ENCODE measurements around the gene GRN. TPM values are rescaled to one million over a fixed set of nuclear protein-coding genes. Genes with fewer than 3 reads are reported as not detected.

The GRN gene
- total and polyA plus RNA-seq, 9 of the 15 experiments (the other 6 are each of a cell fraction or from before 2014, with no cell fraction given), result 5.4 to 75.3 (median 20.7) TPM

GRCh38 chr17:44348988-44349364, 3.9 kb downstream of the GRN start:
- BruUV-seq (replicated peaks), result no TSS peak
- H2AFZ ChIP-seq (ENCODE audit: low read depth, low read length), result no peak overlapping the region
- ChIA-PET POLR2A (interaction anchor here (0.5 to 0.9 kb wide), 3 partner anchors 10 to 139 kb away, joined by 3 to 4 read pairs (median 3); no protein-coding TSS in a partner anchor), CTCF (ENCODE audit: low intra/inter-chr PET ratio) (interaction anchor here (3.8 kb wide), 1 partner anchor 138 kb away, joined by 42 read pairs; no protein-coding TSS in a partner anchor)
- in situ Hi-C loops (cut with MboI) (loop anchor here (25.0 kb wide), 1 partner anchor 412 kb away; the partner anchor contains the start of gene PPY), intact Hi-C loops (cut with micrococcal nuclease) (no loop called here)
- H4K20me1 ChIP-seq (replicated peaks; ENCODE audit: control insufficient read depth, insufficient read depth, low read length), result 0 out of 2 replicates have a peak, but pooled peaks cover 4% of the 10 kb centered on the region
- no peak for ATAC-seq
- H3K36me3 ChIP-seq (ENCODE audit: control insufficient read depth, insufficient read depth, low read length), result peaks cover 5% of the 10 kb centered on the region; the same call in 1 of the 3 replicates
- no peaks in the 10 kb centered on the region for H3K27me3 ChIP-seq (ENCODE audit: control insufficient read depth in 2 of 2, insufficient read depth in 2 of 2, low read length in 2 of 2)
- no peak for DNase-seq (ENCODE audit: extremely low read depth in 1 of 4, low spot score in 3 of 4)
- no peak overlapping the region for H3K27ac ChIP-seq (ENCODE audit: extremely low read depth, low read depth, low read length)
- H3K9me3 ChIP-seq (replicated peaks; ENCODE audit: control insufficient read depth, insufficient read depth, low read depth, low read length), result no peaks in the 10 kb centered on the region
- H3K4me1 ChIP-seq (replicated peaks in 1 of 2; ENCODE audit: control insufficient read depth in 2 of 2, insufficient read depth in 2 of 2, low read length in 2 of 2), result peaks cover 4 to 54% of the 10 kb centered on the region in 2 experiments; a peak in 3 of 5 replicates
- no peak overlapping the region for H3K4me3 ChIP-seq
- WGBS (ENCODE audit: insufficient coverage, low coverage, missing lambda C conversion rate), result 65% methylated on average over 6 of the region's 6 CpGs
- H3K9me1 ChIP-seq (ENCODE audit: control insufficient read depth, insufficient read depth, low read length), result no peaks in the 10 kb centered on the region
- no peak overlapping the region for H3K4me2 ChIP-seq (ENCODE audit: insufficient read depth, low read length)
- no peaks in the 10 kb centered on the region for H3K79me2 ChIP-seq (ENCODE audit: control insufficient read depth, insufficient read depth, low read length)
- peak overlapping the region in 1 of 2 experiments; percentile 57; a peak in 1 of 4 replicates for H3K9ac ChIP-seq (ENCODE audit: insufficient read depth in 1 of 2, low read depth in 2 of 2, low read length in 2 of 2)
- FAIRE-seq, result no peak
- TF ChIP-seq KDM1A (IDR thresholded peaks at IDR 0.05) (no peak), MAZ (CRISPR knock-in tag; conservative IDR thresholded peaks at IDR 0.05 in 1 of 2, IDR thresholded peaks at IDR 0.05 in 1 of 2) (no peak), ZNF76 (CRISPR knock-in tag; IDR thresholded peaks at IDR 0.05; ENCODE audit: borderline replicate concordance) (no peak), ZNF280A (IDR thresholded peaks at IDR 0.05; ENCODE audit: low read depth, partially characterized antibody) (no peak), TOE1 (IDR thresholded peaks at IDR 0.05; ENCODE audit: borderline replicate concordance) (no peak), TOE1 (CRISPR knock-in tag; IDR thresholded peaks at IDR 0.05; ENCODE audit: borderline replicate concordance, low read depth) (no peak), ZNF318 (IDR thresholded peaks at IDR 0.05; ENCODE audit: borderline replicate concordance in 1 of 2, low read depth in 1 of 2) (no peak), HES1 (IDR thresholded peaks at IDR 0.05; ENCODE audit: low read depth) (no peak), ZNF354B (CRISPR knock-in tag; IDR thresholded peaks at IDR 0.05) (no peak), ESRRA (IDR thresholded peaks at IDR 0.05; ENCODE audit: borderline replicate concordance, low read depth) (no peak), ZNF785 (CRISPR knock-in tag; IDR thresholded peaks at IDR 0.05) (no peak)

Data from K562 (cell line).